HG02798 (cell line): ENCODE results near the gene EVC2.

ENCODE experiments used
- ATAC-seq: cut with Tn5 transposase; IDR thresholded peaks from one replicate; pipeline ENCODE4 v1.9.1; 2021; ENCODE audit warnings: mild to moderate bottlenecking; ENCODE audit not compliant: unreplicated experiment, poor library complexity

Gene EVC2

DNA sequence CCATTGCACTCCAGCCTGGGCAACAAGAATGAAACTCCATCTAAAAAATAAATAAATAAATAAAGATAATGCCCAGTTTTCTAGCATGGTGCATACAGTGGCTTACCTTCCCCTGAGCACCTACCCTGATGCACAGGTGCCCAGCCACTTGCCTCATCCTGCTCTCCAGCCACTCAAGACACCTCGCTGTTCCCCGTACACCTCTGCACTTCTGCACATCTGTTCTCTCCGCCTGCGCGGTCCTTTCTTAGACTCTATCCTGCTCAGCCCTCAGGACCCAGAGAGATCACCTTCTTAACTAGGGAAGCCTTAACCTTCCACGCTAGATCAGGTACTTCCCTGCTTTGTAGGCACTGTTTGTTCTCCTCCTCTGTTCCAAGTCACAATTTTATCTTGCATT is 5.5 kb upstream of the EVC2 start:
- no peak for ATAC-seq

DNA sequence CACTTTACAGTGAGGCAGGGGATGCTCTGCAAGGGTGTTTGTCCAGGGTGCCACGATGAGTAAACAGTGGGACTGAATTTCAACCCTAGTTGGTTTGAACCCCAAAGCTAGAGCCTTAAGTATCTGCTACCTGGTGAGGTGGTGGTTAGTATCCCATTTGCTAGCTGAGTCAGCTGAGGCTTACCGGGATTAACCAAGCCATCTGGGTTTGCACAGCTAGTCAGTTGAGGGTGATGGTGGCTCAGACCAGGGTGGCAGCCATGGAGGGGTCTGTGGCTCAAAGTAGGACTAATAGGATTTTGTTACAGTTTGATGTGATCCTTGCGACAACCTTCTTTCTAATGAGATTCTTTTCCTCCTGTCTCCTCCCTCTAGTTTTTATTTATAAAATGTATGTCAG is 4.6 kb upstream of the EVC2 start:
- no peak for ATAC-seq

DNA sequence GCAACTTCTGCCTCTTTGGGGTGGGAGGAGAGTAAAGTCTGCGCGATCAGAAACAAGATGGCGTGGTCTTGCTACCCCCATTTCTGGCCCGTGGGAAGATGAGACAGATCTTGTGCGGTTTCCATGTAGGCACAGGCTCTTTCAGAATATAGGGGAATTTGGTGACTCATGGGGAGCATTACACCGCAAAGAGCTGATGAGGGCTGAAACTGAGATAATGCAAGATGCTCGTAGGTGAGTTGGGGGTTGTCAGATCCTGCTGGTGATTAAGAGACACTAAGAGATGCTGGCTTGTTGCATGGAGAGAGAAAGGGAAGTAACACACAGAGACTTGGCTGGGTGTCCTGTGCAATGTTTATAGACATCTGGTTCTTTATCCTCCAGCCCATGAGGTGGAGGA is 4.2 kb upstream of the EVC2 start:
- ATAC-seq = peak; percentile 60

DNA sequence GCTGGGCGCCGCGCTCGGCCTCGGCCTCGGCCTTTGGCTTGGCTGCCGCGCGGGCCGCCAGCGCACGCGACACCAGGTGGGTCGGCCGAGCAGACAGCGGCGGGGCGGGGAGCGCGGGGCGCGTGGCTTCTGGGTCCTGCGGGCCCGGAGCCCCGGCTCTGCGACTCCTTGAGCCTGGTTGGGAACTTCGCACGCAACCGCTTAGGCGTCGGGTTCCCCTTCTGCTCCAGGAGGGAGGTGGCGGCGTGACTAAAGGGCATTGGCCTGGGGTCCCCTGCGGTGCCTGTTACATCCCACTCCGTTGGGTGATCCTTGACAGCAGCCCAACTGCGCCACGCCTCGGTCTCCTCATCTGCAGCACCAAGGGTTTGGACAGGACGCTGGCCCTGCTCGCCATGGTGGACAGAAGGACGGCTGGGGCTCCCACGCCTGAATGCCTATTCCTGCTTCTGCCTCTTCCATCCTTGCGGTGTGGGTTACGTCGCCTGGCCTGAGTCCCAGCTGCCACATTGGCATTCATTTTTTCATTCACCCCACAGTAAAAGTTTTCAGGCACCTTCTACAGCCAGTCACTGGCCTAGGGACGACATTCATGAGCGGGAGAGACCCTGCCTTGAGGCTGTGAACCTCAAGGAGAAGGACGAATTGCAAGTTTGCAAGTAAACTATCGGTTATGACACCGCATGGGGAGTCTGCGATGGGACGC is 3.3 kb upstream of the EVC2 start:
- ATAC-seq = no peak

DNA sequence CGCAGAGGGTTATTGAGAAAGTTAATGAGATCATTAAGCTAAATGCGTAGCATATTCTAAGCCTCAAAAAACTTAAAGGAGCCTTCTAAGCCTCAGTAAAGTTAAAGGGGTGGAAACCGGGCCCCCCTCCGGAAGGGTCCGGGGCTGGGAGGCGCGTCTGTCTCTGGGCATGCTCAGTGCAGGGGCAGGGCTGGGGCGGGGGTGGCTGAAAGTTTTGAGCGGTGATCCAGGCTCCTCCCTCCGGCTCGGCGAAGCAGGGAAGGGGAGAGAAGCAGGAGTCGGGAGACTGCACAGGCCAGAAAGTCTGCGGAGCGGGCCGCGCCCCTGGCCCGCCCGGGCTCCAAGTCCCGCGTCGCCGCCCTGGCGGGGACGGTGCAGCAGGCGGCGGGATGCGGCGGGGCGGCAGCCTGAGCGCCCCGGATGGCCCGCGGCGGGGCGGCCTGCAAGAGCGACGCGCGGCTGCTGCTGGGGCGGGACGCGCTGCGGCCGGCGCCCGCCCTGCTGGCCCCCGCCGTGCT is 2.7 kb upstream of the EVC2 start, which contains the start of gene EVC:
Gene EVC, plus strand, starts transcription at position 241 of the 518 bp plus-strand sequence. Its CDS starts 180 bp downstream, at position 421.
- no peak for ATAC-seq

DNA sequence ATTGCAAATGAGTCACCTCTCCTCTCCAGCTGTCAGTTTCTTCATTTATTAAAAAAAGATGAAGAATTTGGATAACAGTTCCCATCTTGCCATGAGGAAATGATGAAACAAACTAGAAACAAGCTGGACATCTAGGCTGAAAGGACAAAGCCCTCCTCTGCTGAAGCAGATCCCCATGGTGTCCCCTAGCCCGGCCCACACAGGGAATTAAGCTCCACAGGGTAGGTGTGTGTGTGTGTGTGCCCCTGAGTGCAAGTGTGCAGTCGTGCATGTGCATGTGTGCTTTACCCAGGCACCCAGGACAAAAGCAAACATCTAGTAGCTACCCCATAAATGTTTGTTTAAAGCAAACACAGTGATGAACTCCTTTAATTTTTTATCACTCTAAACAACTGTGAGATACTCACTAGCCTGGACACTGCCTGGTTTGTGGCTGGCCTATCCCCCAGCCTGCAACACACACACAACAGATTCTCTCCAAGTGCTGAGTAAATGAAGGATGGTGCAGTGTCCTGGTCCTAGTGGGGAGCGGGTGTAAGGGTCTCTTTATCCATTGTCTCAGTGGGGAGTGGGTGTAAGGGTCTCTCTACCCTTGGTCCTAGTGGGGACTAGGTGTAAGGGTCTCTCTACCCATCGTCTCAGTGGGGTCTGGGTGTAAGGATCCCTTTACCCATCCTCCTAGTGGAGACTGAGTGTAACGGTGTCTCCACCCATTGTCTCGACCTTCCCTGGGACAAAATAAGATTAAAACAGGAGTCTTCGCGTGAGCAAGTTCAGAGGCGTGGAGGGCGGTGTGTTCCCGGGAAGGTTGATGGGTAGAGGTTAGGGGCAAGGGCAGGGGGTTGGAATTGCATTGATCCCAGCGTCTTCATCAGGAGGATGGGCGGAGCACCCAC is 2.0 kb upstream of the EVC2 start:
- ATAC-seq = no peak

DNA sequence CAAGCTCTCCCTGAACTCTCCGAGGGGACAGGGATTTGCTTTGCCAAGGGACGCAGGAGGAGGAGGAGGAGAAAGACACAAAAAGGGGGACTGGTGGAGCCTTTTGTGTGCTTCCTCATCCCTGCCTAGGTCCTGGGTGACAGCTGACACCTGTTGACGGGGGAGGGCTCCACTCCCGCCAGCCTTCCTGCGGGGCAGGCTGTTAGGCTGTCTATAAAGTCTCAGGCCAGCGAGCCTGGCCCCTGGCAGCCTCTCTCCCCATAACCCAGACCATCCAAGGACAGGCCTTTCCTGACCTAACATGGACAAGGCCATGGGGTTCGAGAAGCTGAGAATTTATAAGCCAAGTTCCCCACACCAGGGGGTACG is 832 bp upstream of the EVC2 start:
- no peak for ATAC-seq

DNA sequence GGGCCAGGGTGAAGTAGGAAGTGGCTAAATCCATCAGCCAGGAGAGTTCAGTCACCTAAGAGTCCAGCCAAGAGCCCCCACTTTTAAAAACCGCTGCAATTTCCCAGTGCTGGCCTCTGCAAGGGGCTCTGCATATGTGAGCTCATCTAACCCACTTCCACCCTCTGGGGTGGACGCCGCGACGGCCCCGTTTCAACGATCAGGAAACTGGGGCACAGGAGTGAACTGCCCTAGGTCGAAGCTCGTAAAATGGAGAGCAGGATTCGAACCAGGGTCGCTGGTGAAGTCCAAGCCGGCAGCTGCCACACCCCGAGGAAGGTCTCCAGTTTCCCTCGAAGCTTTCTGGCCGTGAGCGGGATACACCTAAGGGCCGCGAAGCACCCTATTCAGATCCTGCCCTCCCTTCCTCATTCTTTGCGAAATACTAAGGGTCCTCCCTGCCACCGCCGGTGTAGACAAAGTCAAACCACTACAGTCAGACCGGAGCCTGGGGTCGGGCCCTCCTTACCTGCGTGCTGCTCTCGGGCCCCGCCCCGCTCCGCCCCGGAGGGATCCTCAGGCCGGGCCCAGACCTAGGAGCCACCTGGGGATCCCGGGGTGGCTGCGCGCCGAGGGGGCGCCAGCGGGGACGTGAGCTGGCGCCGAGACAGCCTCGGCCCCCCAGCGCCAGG is 446 bp downstream of the EVC2 start:
- no peak for ATAC-seq

DNA sequence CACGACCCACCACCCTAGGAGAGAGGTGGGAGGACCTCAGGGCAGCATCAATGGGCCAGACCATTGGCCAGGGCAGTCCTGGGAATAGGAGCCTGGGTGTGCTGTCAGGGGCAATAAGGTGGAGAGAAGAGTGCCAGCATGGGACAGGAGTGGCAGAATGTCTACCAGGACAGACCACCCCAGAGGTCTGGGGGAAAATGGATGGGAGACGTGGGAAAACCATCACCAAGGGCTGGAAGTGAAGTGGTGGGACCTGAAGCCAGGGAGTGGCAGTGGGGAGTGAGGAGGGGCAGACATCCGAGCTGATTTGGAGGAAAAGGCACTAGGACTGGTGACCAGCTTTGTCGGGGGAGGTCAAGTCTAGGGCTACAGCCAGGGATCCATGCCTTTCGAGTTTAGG is 993 bp downstream of the EVC2 start:
- no peak for ATAC-seq

DNA sequence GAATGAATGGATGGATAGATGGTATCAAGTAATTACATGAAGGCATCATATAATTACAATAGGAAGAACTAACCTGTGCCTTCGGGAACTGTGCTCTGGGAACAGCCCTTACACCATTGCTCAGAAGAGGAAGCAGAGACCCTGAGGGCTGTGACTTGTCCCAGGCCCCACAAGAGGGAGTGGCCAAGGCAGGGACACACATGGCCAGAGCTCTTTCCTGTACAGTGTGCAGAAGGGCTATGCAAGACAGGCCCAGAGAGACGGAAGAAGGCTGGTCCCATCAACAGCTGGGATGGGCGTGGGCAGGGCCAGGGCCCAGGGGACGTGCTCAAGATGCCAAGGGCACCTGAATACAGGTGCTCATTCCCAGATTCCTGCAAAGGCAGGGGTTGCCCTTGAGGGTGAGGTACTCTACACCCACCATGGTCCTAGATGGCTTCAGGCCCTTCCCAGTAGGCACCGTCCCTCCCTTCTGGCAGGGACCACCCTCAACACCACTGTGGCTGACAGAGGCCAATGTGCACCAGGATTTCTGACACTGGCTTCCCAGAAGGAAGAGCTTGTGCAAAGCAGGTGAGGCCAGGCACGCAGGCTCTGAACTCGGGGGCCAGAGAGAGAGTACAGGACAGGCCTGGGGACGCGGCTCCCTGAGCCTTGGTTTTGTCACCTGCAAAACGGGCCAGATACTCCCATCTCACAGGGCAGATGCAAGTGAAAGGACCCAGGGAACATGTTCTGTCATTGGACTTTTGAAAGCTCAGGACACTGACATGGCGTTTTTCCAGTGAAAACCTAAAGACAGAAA is 1.7 kb downstream of the EVC2 start:
- no peak for ATAC-seq

DNA sequence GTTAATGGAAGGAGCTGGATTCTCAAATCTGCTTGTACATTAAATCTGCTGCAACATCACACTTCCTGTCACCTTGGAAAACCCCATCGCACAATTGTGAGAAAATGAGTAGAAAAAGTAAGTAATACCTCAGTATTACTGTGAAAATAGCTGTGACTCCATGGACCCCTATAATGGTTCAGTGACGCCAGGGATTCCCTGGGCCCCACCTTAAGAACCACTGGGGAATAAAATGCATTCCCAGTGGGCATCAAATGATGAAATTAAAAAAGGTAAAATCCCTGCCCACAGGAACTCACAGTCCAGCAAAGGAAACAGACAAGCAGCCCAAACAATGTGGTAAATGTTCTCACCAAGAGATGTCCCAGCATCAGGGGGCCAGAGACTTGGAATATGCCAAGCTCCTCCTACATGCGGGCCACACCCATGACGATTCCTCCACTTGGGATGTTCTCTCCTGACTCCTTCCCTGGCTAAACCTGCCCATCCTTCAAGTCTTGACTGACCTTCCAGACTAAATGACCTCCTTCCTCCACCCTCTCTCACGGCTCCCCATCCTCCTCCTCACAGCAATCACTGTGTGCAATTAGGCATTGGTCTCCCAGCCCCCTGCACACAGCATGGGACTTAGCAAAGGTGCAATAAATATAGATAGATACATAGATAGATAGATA is 2.6 kb downstream of the EVC2 start:
- ATAC-seq = no peak

DNA sequence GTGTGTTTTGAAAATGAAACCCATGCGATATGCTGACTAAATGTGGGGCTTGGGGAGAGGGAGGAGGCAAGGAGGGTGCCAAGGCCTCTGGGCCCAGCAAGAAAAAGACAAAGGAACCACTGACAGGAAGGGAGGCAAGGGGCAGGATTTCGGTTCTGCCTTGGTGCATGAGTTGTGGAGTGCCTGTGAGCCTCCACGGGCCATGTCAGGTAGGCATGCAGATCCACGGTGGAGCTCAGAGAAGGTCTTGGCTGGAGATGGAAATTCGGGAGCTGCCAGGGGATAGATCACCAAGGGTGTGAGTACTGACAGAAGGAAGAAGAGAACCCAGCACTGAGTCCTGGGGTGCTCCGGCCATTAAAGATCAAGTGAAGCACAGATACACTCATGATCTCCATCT is 4.1 kb downstream of the EVC2 start:
- no peak for ATAC-seq

DNA sequence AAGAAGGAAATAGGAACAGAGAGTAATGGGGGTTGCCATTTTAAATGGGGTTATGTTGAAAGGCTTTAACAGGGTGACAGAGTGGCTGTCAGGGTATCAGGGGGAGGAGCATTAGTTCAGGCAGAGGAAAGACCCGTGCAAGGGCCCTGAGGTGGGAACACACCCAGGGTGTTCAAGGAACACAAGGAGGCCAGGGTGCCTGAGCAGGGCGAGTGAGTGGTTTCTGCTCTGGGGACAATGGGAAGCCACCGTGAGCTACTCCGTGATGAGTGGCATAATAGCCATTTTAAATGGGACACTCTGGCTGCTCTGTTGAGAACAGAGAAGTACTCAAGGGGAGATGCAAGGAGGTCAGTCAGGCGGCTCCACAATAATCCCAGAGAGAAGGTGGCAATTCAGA is 4.5 kb downstream of the EVC2 start:
- ATAC-seq = no peak

DNA sequence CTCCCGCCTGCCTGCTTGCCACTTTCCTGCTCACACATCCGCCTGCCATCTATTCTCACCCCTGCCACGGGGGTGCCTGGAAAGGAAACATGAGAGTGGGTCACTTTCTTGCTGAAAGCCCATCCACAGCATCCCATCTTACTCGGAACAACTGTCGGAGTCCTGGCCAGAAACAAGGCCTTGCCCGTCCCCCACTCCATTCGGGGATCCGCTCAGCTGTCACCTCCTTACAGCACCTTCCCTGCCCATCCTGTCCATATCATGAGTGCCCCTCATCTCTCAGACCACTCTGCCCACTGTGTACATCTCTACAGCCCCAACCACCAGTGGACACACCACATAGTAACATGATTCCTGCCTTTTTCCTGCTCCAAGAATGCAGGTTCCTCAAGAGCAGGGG is 6.4 kb downstream of the EVC2 start:
- ATAC-seq = no peak

DNA sequence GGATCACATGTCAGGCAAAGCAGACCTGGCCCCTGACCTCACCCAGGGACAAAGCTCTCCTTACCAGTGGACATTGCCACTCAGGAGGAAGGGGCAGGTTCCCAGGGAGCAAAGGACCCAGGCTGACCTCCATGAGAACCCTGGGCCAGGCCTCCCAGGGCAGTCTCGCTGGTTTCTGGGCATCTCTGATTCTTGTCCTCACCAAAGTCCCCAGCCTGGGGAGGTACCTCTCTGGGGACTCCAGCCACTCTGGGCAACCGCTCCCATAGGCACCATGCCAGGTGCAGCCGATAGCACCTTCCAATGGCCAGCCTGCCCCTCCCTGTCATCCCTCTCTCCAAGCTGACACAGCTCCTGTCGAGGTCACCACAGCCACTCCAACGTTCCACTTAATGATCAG is 7.9 kb downstream of the EVC2 start:
- no peak for ATAC-seq

DNA sequence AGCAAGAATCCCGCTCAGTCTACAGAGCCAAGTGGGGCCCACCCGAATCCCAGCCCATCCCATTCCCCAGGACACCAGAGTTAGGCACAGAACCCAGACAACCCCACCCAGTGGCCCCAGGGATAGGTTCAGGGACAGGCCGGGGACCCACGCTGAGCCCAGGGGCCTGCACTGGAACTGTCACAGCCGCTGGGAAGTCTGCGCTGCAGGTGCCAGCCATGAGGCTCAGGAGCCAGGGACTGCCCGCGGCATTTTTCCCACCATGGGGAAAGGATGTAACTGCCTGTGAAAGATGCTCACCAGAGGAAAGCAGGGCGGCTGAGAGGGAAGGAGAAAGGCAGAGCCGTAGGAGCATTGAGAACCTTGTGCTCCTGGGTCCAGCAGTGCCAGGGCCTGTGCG is 12.0 kb downstream of the EVC2 start:
- ATAC-seq = no peak

DNA sequence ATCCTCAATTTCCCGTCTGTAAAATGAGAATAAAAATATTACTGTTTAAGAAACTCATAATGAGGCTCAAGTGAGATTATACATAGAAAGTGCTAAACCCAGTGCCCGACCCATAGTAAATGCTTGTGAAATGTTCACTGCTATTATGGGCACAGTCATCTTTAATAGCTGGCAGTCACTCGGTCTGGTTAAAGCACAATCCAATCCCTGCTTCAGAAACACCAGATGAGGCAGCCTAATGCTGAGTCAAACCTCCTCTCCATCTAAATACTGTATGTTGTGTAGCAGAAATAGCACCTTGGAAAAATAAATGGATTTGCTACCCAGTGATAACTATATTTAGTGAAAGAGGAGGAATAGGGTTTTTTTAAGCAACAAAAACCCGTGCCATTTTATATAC is 14.5 kb downstream of the EVC2 start:
- ATAC-seq = no peak

DNA sequence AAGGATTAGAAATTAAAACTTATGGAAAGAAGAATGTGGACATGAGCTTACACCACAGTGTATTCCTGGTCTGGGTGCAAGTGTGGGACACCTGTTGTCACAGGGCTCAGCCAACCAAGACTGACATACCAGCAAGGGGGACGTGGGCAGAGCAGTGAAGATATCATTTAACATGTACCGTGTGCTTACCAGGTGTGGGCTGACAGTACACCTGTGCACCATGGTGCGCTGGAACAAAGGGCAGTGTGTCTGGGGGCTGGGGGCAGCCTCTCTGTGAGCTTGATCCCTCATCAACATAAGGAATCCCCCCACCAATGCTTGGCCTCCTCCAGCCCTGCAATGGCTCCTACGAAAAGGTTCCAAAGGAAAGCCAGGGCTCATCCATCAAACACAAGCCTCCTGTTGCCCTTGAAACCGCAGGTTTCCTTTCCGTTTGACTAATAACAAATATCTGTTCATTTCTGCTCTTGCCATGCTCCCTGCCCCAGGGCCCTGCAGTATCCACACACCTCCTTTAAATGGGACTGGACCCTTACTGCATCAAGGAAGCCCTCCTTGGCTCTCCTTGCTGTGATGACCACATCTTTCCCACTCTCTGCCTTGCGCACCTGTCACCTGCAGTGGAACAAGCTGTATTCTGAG is 16.7 kb downstream of the EVC2 start:
- no peak for ATAC-seq

DNA sequence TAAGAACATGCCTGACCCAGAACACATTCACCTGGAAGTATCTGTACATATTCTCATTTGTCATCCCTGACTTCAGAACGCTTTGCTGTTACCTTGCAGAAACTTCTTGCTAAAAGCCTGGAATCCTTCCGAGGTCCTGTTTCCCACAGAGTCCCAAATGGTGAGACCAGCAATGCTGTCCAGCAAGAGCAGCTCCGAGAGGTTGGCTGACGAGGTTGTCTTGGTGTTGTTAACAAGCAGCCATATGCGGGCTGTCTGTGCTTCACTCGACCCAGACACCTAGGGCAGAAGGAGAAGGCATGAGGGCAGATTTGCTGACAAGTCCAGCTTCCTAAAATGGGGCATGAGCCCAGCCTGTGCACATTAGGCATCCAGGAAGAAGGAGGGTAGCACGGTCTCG is 19.3 kb downstream of the EVC2 start:
- ATAC-seq = no peak
